ENCODE results near the gene MFN1.

The MFN1 gene

GRCh38 chr3:179432451-179432850 lies 84.9 kb downstream of the MFN1 start:
- no peak for DNase-seq

- DNase-seq: no peak
Observed at GRCh38 chr3:179436517-179436916, 89.0 kb downstream of the MFN1 start.

- DNase-seq: no peak
Observed at GRCh38 chr3:179438841-179439240, 91.3 kb downstream of the MFN1 start.

Measured in central memory CD4-positive, alpha-beta T cell (primary cell).